ENCODE measurements around the gene TEDDM1. TPM values are rescaled to one million over a fixed set of nuclear protein-coding genes. Genes with fewer than 3 reads are reported as not detected.
A peak's percentile ranks its signal among the peaks of the same experiment; 100 is the strongest.

The TEDDM1 gene
- total and polyA plus RNA-seq, 2 of the 13 experiments (the other 11 are each of a cell fraction or from before 2014, with no cell fraction given), result not detected

GRCh38 chr1:182391362-182392049 is 9.0 kb downstream of the TEDDM1 start, which contains the start of gene GLUL (continued):
- TF ChIP-seq ISL2 (CRISPR knock-in tag; IDR thresholded peaks at IDR 0.05) (peak; percentile 70; the same call in 1 of the 2 replicates), ZNF749 (CRISPR knock-in tag; IDR thresholded peaks at IDR 0.05; ENCODE audit: borderline replicate concordance) (peak; percentile 93), ARNT2 (CRISPR knock-in tag; IDR thresholded peaks at IDR 0.05; ENCODE audit: low read depth) (no peak), ZNF333 (CRISPR knock-in tag; IDR thresholded peaks at IDR 0.05; ENCODE audit: borderline replicate concordance) (peak; percentile 78), BCL6 (CRISPR knock-in tag; IDR thresholded peaks at IDR 0.05) (no peak), MIXL1 (CRISPR knock-in tag; IDR thresholded peaks at IDR 0.05) (no peak), ZNF773 (CRISPR knock-in tag; IDR thresholded peaks at IDR 0.05; ENCODE audit: borderline replicate concordance) (peak; percentile 93; the same call in 1 of the 2 replicates), ZNF597 (CRISPR knock-in tag; IDR thresholded peaks at IDR 0.05) (0 out of 2 replicates have a peak, but pooled peaks have one; percentile 15), DMTF1 (CRISPR knock-in tag; IDR thresholded peaks at IDR 0.05) (peak; percentile 76; the same call in 1 of the 2 replicates), ZBTB14 (CRISPR knock-in tag; IDR thresholded peaks at IDR 0.05) (no peak), ZNF850 (CRISPR knock-in tag; conservative IDR thresholded peaks at IDR 0.05) (no peak), ZMYM4 (CRISPR knock-in tag; IDR thresholded peaks at IDR 0.05) (peak; percentile 94), DNMT3B (CRISPR knock-in tag; conservative IDR thresholded peaks at IDR 0.05) (no peak; the same call in 1 of the 2 replicates), MATR3 (CRISPR knock-in tag; IDR thresholded peaks at IDR 0.05) (no peak), ZNF772 (CRISPR knock-in tag; IDR thresholded peaks at IDR 0.05) (peak; percentile 77), NKX3-1 (CRISPR knock-in tag; IDR thresholded peaks at IDR 0.05) (peak; percentile 15; the same call in 1 of the 2 replicates), RXRA (CRISPR knock-in tag; IDR thresholded peaks at IDR 0.05) (0 out of 2 replicates have a peak, but pooled peaks have one; percentile 34), ZNF691 (CRISPR knock-in tag; IDR thresholded peaks at IDR 0.05; ENCODE audit: borderline replicate concordance, low read depth) (0 out of 2 replicates have a peak, but pooled peaks have one; percentile 59), REL (CRISPR knock-in tag; conservative IDR thresholded peaks at IDR 0.05) (peak; percentile 66; the same call in 1 of the 2 replicates), FOXJ3 (CRISPR knock-in tag; IDR thresholded peaks at IDR 0.05; ENCODE audit: borderline replicate concordance) (no peak), E2F5 (CRISPR knock-in tag; conservative IDR thresholded peaks at IDR 0.05) (no peak; the same call in 1 of the 2 replicates), GMEB2 (CRISPR knock-in tag; IDR thresholded peaks at IDR 0.05; ENCODE audit: low read depth) (no peak)
